Astrocyte of the spinal cord (primary cell): ENCODE data around the gene DNMBP.
"Not testable (repeated sequence)": the region's sequence is repeated elsewhere in the genome, so short reads cannot be mapped to it uniquely, and the experiment has no call there.

ENCODE experiments used
- DNase-seq: peaks from one replicate; pipeline ENCODE4 v3.0.0; 2011; ENCODE audit warnings: low read depth, low spot score
- H3K4me3 ChIP-seq: 2 replicates; pipeline ENCODE4 v1.5.1; 2011; ENCODE audit warnings: low read depth, mild to moderate bottlenecking, low read length, moderate library complexity
- CTCF ChIP-seq: IDR thresholded peaks from 2 replicates; pipeline ENCODE4 v1.5.1; 2012; ENCODE audit warnings: low read depth, mild to moderate bottlenecking, low read length, inconsistent platforms
- in situ Hi-C: cut with HindIII; loops from 2 replicates; pipeline ENCODE4 v1.10.0; 2017; ENCODE audit warnings: low sequenced_read_pairs

Gene DNMBP

GRCh38 chr10:99845837-99846382, 163.8 kb downstream of the DNMBP start:
- peak; percentile 86 for TF ChIP-seq CTCF
- H3K4me3 ChIP-seq = peak overlapping the region; percentile 7
- in situ Hi-C loops = no loop called here
- peak; percentile 93 for DNase-seq

GRCh38 chr10:99844433-99844955, 165.3 kb downstream of the DNMBP start:
- no peak overlapping the region for H3K4me3 ChIP-seq
- DNase-seq = no peak
- no peak for TF ChIP-seq CTCF
- in situ Hi-C loops = no loop called here

GRCh38 chr10:99843310-99843709, 166.4 kb downstream of the DNMBP start:
- no peak overlapping the region for H3K4me3 ChIP-seq
- TF ChIP-seq CTCF = no peak
- in situ Hi-C loops = no loop called here
- no peak for DNase-seq

GRCh38 chr10:99841746-99842145, 168.0 kb downstream of the DNMBP start:
- no peak for DNase-seq
- no peak overlapping the region for H3K4me3 ChIP-seq
- in situ Hi-C loops = no loop called here
- TF ChIP-seq CTCF = no peak

- H3K4me3 ChIP-seq, in situ Hi-C loops, DNase-seq: not testable (repeated sequence)
Measured at GRCh38 chr10:99840859-99841258, 168.9 kb downstream of the DNMBP start.

- no peak for DNase-seq
- in situ Hi-C loops = no loop called here
- H3K4me3 ChIP-seq = no peak overlapping the region
- TF ChIP-seq CTCF = no peak
Measured at GRCh38 chr10:99836711-99837110, 173.0 kb downstream of the DNMBP start.

GRCh38 chr10:99835947-99836346, 173.8 kb downstream of the DNMBP start:
- DNase-seq = no peak
- in situ Hi-C loops = no loop called here
- TF ChIP-seq CTCF = no peak
- no peak overlapping the region for H3K4me3 ChIP-seq
